Smooth muscle cell (in vitro differentiated cells): ENCODE results near the gene SLC16A10. TPM values are rescaled to one million over a fixed set of nuclear protein-coding genes. Genes with fewer than 3 reads are reported as not detected.

Experiments used
- DNase-seq: peaks from one replicate; lab custom pipeline; 2025; ENCODE audit not compliant: unreplicated experiment; lab: John Stamatoyannopoulos, UW
- H2AFZ ChIP-seq: fragments of 200-600 bp; sonication (generic); 2 replicates; pipeline ENCODE4 v1.6.0; 2016; ENCODE audit warnings: antibody characterized with exemption, low read depth, mild to moderate bottlenecking
- H3F3A ChIP-seq: fragments of 200-600 bp; sonication (generic); 2 replicates; pipeline ENCODE4 v1.6.0; 2017; ENCODE audit warnings: antibody characterized with exemption, low read depth
- H3K27ac ChIP-seq: fragments of 200-600 bp; sonication (generic); 2 replicates; pipeline ENCODE4 v1.5.1; 2016; ENCODE audit warnings: low read depth, mild to moderate bottlenecking
- H3K27me3 ChIP-seq: fragments of 200-600 bp; sonication (generic); 2 replicates; pipeline ENCODE4 v1.6.1; 2016; ENCODE audit warnings: low read depth, mild to moderate bottlenecking
- H3K36me3 ChIP-seq: fragments of 200-600 bp; sonication (generic); 2 replicates; pipeline ENCODE4 v1.5.1; 2016; ENCODE audit warnings: low read depth
- H3K4me1 ChIP-seq: fragments of 200-600 bp; sonication (generic); 2 replicates; pipeline ENCODE4 v1.5.1; 2016; ENCODE audit warnings: low read depth
- H3K4me2 ChIP-seq: fragments of 200-600 bp; sonication (generic); 2 replicates; pipeline ENCODE4 v1.6.0; 2016; ENCODE audit warnings: mild to moderate bottlenecking
- H3K4me3 ChIP-seq: fragments of 200-600 bp; sonication (generic); 2 replicates; pipeline ENCODE4 v1.5.1; 2016; ENCODE audit warnings: mild to moderate bottlenecking
- H3K79me2 ChIP-seq: fragments of 200-600 bp; sonication (generic); 2 replicates; pipeline ENCODE4 v1.6.0; 2016; ENCODE audit warnings: low read depth, mild to moderate bottlenecking
- H3K9ac ChIP-seq: fragments of 200-600 bp; sonication (generic); 2 replicates; pipeline ENCODE4 v1.6.0; 2016; ENCODE audit warnings: low read depth
- H3K9me3 ChIP-seq: fragments of 200-600 bp; sonication (generic); replicated peaks from 2 replicates; pipeline ENCODE4 v1.5.1; 2016; ENCODE audit warnings: low read depth
- H4K20me1 ChIP-seq: fragments of 200-600 bp; sonication (generic); 2 replicates; pipeline ENCODE4 v1.6.0; 2016; ENCODE audit warnings: low read depth
- CTCF ChIP-seq: fragments of 200-600 bp; sonication (generic); IDR thresholded peaks from 2 replicates; pipeline ENCODE4 v1.5.1; 2017; ENCODE audit warnings: borderline replicate concordance, mild to moderate bottlenecking, antibody characterized with exemption; ENCODE audit not compliant: insufficient read depth, poor library complexity, severe bottlenecking
- WGBS: methylation state at CpG from one replicate; pipeline ENCODE4 v1.1.7; 2016; ENCODE audit warnings: low lambda C conversion rate; 5-methylcytosine and 5-hydroxymethylcytosine counted together
- polyA plus RNA-seq: library from polyadenylated mRNA; unstranded; fragments of >200 nt; fragmentation: Nextera tagmentation; extraction: Ambion mirVana; gene quantifications from 2 replicates; pipeline ENCODE4 v1.2.1, GENCODE V29; 2016
- total RNA-seq: library from RNA; depleted of rRNA; stranded (reverse); fragments of >200 nt; gene quantifications from 2 replicates; pipeline ENCODE4 v1.2.3, GENCODE V29; 2014

The SLC16A10 gene
- total and polyA plus RNA-seq, 2 experiments from 2014 or later, result 0.87 to 1.4 TPM

GRCh38 chr6:111068866-111069234 lies 18.5 kb upstream of the SLC16A10 start:
- Histone ChIP-seq H3K27me3 (peaks cover 14% of the 10 kb centered on the region), H3F3A (no peaks in the 10 kb centered on the region), H2AFZ (no peak overlapping the region), H3K79me2 (no peaks in the 10 kb centered on the region), H3K27ac (no peak overlapping the region), H3K4me2 (no peak overlapping the region), H3K9ac (no peak overlapping the region), H3K4me3 (no peak overlapping the region), H3K9me3 (no peaks in the 10 kb centered on the region), H4K20me1 (no peaks in the 10 kb centered on the region), H3K4me1 (no peaks in the 10 kb centered on the region), H3K36me3 (no peaks in the 10 kb centered on the region)
- no peak for DNase-seq
- WGBS, result 70% methylated on average over 2 of the region's 2 CpGs
- no peak for TF ChIP-seq CTCF

GRCh38 chr6:111069382-111070104 lies 17.8 kb upstream of the SLC16A10 start:
- Histone ChIP-seq H4K20me1 (no peaks in the 10 kb centered on the region), H3K4me2 (no peak overlapping the region), H3K79me2 (no peaks in the 10 kb centered on the region), H3K9ac (no peak overlapping the region), H3K9me3 (no peaks in the 10 kb centered on the region), H3K27me3 (peaks cover 17% of the 10 kb centered on the region), H3K36me3 (no peaks in the 10 kb centered on the region), H3K4me3 (no peak overlapping the region), H3K4me1 (no peaks in the 10 kb centered on the region), H2AFZ (no peak overlapping the region), H3F3A (no peaks in the 10 kb centered on the region), H3K27ac (no peak overlapping the region)
- TF ChIP-seq CTCF, result no peak
- WGBS, result 86% methylated on average over 3 of the region's 3 CpGs
- DNase-seq, result no peak

GRCh38 chr6:111070105-111071005 lies 16.9 kb upstream of the SLC16A10 start:
- Histone ChIP-seq H3K4me3 (no peak overlapping the region), H3K36me3 (no peaks in the 10 kb centered on the region), H3F3A (no peaks in the 10 kb centered on the region), H4K20me1 (no peaks in the 10 kb centered on the region), H2AFZ (no peak overlapping the region), H3K9me3 (no peaks in the 10 kb centered on the region), H3K4me1 (no peaks in the 10 kb centered on the region), H3K79me2 (no peaks in the 10 kb centered on the region), H3K27ac (no peak overlapping the region), H3K4me2 (no peak overlapping the region), H3K9ac (no peak overlapping the region), H3K27me3 (peaks cover 21% of the 10 kb centered on the region)
- DNase-seq, result no peak
- WGBS, result 88% methylated on average over 11 of the region's 11 CpGs
- no peak for TF ChIP-seq CTCF
